ENCODE results near the gene NBPF6.
"Not testable (repeated sequence)": the region's sequence is repeated elsewhere in the genome, so short reads cannot be mapped to it uniquely, and the experiment has no call there.

NBPF6 gene

GRCh38 chr1:108450043-108450442 is at the start of gene NBPF6:
Gene NBPF6 (plus strand): TSS chr1:108450343. CDS start chr1:108450602, 259 bp downstream.
- DNase-seq, result not testable (repeated sequence)

GRCh38 chr1:108411098-108411833 is 38.9 kb upstream of the NBPF6 start:
- DNase-seq, result not testable (repeated sequence)

GRCh38 chr1:108420129-108420528 is 30.0 kb upstream of the NBPF6 start:
- DNase-seq, result not testable (repeated sequence)

- not testable (repeated sequence) for DNase-seq
Observed at GRCh38 chr1:108421061-108421916, 28.9 kb upstream of the NBPF6 start.

- DNase-seq, result not testable (repeated sequence)
Observed at GRCh38 chr1:108426877-108427276, 23.3 kb upstream of the NBPF6 start.

- not testable (repeated sequence) for DNase-seq
Observed at GRCh38 chr1:108432002-108432401, 18.1 kb upstream of the NBPF6 start.

GRCh38 chr1:108433404-108433803 is 16.7 kb upstream of the NBPF6 start:
- not testable (repeated sequence) for DNase-seq

GRCh38 chr1:108438536-108438935 is 11.6 kb upstream of the NBPF6 start:
- not testable (repeated sequence) for DNase-seq

- DNase-seq, result not testable (repeated sequence)
Observed at GRCh38 chr1:108454521-108454920, 4.4 kb downstream of the NBPF6 start.

GRCh38 chr1:108458661-108459060 is 8.5 kb downstream of the NBPF6 start:
- not testable (repeated sequence) for DNase-seq

GRCh38 chr1:108461758-108462157 is 11.6 kb downstream of the NBPF6 start:
- DNase-seq, result not testable (repeated sequence)

GRCh38 chr1:108463962-108464361 is 13.8 kb downstream of the NBPF6 start:
- not testable (repeated sequence) for DNase-seq

- not testable (repeated sequence) for DNase-seq
Observed at GRCh38 chr1:108466166-108466565, 16.0 kb downstream of the NBPF6 start.

- not testable (repeated sequence) for DNase-seq
Observed at GRCh38 chr1:108467155-108467554, 17.0 kb downstream of the NBPF6 start.

- not testable (repeated sequence) for DNase-seq
Observed at GRCh38 chr1:108470750-108471149, 20.6 kb downstream of the NBPF6 start.

- not testable (repeated sequence) for DNase-seq
Observed at GRCh38 chr1:108474516-108474915, 24.4 kb downstream of the NBPF6 start.

GRCh38 chr1:108478429-108479015 is 28.4 kb downstream of the NBPF6 start:
- DNase-seq, result no peak

- DNase-seq, result no peak
Observed at GRCh38 chr1:108482708-108483107, 32.6 kb downstream of the NBPF6 start.

- DNase-seq, result not testable (repeated sequence)
Observed at GRCh38 chr1:108485990-108486389, 35.8 kb downstream of the NBPF6 start.

- DNase-seq, result not testable (repeated sequence)
Observed at GRCh38 chr1:108486707-108487106, 36.6 kb downstream of the NBPF6 start.

- not testable (repeated sequence) for DNase-seq
Observed at GRCh38 chr1:108495008-108495407, 44.9 kb downstream of the NBPF6 start.

GRCh38 chr1:108496856-108497255 is 46.7 kb downstream of the NBPF6 start:
- not testable (repeated sequence) for DNase-seq

- DNase-seq, result no peak
Observed at GRCh38 chr1:108502138-108502537, 52.0 kb downstream of the NBPF6 start.

All from NCI-H187 treated with DMSO at 0.1 percent for 48 hours (cell line).